Measurements from ENCODE around the gene PCBD1. TPM values are rescaled to one million over a fixed set of nuclear protein-coding genes. Genes with fewer than 3 reads are reported as not detected.

PCBD1 gene
- total RNA-seq, 1 donor from 2014 or later = 54.6 TPM

DNA sequence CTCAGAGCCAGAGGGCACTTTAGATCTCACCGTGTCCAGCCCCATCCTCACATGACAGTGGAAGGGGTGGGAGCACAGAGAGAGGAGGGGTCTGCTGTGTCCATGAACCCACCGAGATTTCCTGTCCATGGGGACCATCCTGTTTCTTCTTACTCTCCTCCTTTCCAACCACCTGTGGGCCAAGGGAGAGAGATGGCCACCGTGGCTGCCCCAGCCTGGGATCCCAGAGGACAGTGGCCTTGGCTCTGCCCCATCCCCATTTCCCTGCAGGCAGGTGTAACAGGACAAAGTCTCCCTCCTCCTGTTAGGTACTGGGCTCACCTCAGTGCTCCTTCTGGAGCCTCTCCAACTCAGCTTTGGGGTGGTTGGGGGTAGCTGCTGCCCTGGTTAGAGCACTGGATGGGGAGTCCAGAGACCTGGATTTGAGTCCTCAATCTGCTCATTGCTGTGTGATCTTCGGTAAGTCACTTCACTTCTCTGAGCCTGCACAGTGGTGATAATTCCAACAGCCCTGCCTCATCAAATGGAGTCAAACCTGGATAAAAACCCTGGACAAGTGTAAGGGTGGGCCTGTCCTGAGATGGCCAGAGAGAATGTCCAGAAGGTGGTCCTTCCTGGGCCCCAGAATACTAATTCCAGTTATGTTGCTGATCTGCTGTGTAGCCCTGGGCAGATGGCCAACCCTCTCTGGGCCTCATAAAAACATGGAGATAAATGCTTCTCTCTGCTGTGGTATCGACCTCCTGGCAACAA is 17.8 kb upstream of the PCBD1 start:
- Histone ChIP-seq H3K9me3 (ENCODE audit: insufficient read depth, low read depth, low read length) (no peaks in the 10 kb centered on the region), H3K4me3 (ENCODE audit: insufficient read depth, low read depth, low read length) (no peak overlapping the region), H3K4me2 (ENCODE audit: low read length) (no peak overlapping the region), H2AFZ (ENCODE audit: low read depth, low read length) (no peak overlapping the region), H3K4me1 (ENCODE audit: insufficient read depth, low read length) (no peaks in the 10 kb centered on the region), H3K9ac (ENCODE audit: low read length) (no peak overlapping the region), H3K27ac (ENCODE audit: low read depth, low read length) (no peak overlapping the region), H4K20me1 (ENCODE audit: insufficient read depth, low read length) (no peaks in the 10 kb centered on the region), H3K36me3 (ENCODE audit: insufficient read depth, low read length) (no peaks in the 10 kb centered on the region), H3K27me3 (ENCODE audit: insufficient read depth, low read length) (peaks cover 4% of the 10 kb centered on the region), H3K79me2 (ENCODE audit: insufficient read depth, low read length) (no peaks in the 10 kb centered on the region)
- FAIRE-seq (no peak), DNase-seq (ENCODE audit: low read depth) (no peak)
- TF ChIP-seq EZH2 (IDR thresholded peaks at IDR 0.05; ENCODE audit: insufficient read depth, low read length) = no peak
- TF ChIP-seq, protein P1, sequence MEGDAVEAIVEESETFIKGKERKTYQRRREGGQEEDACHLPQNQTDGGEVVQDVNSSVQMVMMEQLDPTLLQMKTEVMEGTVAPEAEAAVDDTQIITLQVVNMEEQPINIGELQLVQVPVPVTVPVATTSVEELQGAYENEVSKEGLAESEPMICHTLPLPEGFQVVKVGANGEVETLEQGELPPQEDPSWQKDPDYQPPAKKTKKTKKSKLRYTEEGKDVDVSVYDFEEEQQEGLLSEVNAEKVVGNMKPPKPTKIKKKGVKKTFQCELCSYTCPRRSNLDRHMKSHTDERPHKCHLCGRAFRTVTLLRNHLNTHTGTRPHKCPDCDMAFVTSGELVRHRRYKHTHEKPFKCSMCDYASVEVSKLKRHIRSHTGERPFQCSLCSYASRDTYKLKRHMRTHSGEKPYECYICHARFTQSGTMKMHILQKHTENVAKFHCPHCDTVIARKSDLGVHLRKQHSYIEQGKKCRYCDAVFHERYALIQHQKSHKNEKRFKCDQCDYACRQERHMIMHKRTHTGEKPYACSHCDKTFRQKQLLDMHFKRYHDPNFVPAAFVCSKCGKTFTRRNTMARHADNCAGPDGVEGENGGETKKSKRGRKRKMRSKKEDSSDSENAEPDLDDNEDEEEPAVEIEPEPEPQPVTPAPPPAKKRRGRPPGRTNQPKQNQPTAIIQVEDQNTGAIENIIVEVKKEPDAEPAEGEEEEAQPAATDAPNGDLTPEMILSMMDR (IDR thresholded peaks at IDR 0.05; ENCODE audit: insufficient read depth, low read depth, low read length) = no peak
- no peak overlapping the region for H3K27ac Mint-ChIP-seq (ENCODE audit: unreplicated experiment)
- H3K27me3 Mint-ChIP-seq (ENCODE audit: low read depth, unreplicated experiment) = peaks cover 60% of the 10 kb centered on the region
- H3K4me1 Mint-ChIP-seq (ENCODE audit: low read depth, unreplicated experiment) = peaks cover 5% of the 10 kb centered on the region
- H3K9me3 Mint-ChIP-seq (ENCODE audit: unreplicated experiment) = no peaks in the 10 kb centered on the region
- peaks cover 2% of the 10 kb centered on the region for H3K36me3 Mint-ChIP-seq (ENCODE audit: low read depth, unreplicated experiment)
- H3K4me3 Mint-ChIP-seq (ENCODE audit: unreplicated experiment) = no peak overlapping the region

DNA sequence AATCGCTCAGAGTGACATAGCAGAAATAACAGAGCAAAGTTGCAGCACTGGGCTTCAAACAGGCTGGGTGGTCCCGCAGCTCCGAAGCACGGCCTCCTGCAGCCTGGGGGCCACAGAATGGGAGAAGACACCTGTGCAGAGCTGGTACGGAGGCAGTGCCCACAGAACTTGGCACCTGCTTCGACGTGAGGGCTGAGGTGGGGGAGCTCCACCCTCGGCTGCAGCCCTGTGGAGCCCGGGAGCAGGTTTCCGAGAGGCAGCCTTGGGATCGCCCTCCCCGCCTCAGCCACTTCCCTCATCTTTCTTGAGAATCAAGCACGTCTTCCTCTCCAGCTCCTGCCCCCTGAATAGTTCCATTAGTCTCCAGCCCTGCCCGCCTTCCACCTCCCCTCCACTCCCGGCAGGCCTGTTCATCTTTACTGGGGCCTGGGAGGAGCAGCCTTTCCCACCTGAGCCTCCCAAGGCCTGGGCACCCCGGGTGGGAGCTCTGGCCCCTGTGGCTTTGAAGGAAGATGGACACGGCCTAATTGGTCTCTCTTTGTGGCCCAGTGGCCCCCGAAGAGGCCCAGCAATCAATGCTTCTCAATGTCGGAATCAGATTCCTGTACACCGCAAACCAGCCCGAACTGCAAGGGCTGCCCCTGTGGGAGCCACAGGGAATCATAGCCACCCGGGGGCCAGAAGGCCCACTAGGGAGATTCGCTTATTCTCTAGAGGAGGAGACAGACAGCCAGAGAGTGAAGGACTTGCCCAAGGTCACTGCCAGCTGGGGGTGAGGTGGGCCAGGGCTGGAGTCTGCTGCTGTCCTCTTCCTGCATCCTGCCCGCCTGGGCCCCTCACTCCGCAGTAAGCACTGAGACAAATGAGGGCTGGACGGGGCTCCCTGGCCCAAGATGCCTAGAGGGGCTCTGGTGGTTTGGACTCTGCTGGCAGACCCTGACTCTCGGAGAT is 17.0 kb upstream of the PCBD1 start:
- Mint-ChIP-seq H3K4me3 (ENCODE audit: unreplicated experiment) (no peak overlapping the region), H3K27me3 (ENCODE audit: low read depth, unreplicated experiment) (peaks cover 63% of the 10 kb centered on the region), H3K4me1 (ENCODE audit: low read depth, unreplicated experiment) (peaks cover 5% of the 10 kb centered on the region), H3K9me3 (ENCODE audit: unreplicated experiment) (no peaks in the 10 kb centered on the region), H3K27ac (ENCODE audit: unreplicated experiment) (no peak overlapping the region), H3K36me3 (ENCODE audit: low read depth, unreplicated experiment) (peaks cover 2% of the 10 kb centered on the region)
- H3K79me2 ChIP-seq (ENCODE audit: insufficient read depth, low read length) = no peaks in the 10 kb centered on the region
- no peak overlapping the region for H3K4me3 ChIP-seq (ENCODE audit: insufficient read depth, low read depth, low read length)
- no peak overlapping the region for H3K4me2 ChIP-seq (ENCODE audit: low read length)
- no peaks in the 10 kb centered on the region for H4K20me1 ChIP-seq (ENCODE audit: insufficient read depth, low read length)
- no peak overlapping the region for H3K27ac ChIP-seq (ENCODE audit: low read depth, low read length)
- FAIRE-seq (no peak), DNase-seq (ENCODE audit: low read depth) (no peak)
- peaks cover 4% of the 10 kb centered on the region for H3K27me3 ChIP-seq (ENCODE audit: insufficient read depth, low read length)
- no peak for TF ChIP-seq EZH2 (IDR thresholded peaks at IDR 0.05; ENCODE audit: insufficient read depth, low read length)
- TF ChIP-seq, protein P1 (IDR thresholded peaks at IDR 0.05; ENCODE audit: insufficient read depth, low read depth, low read length) = no peak
- H3K36me3 ChIP-seq (ENCODE audit: insufficient read depth, low read length) = no peaks in the 10 kb centered on the region
- H3K9me3 ChIP-seq (ENCODE audit: insufficient read depth, low read depth, low read length) = no peaks in the 10 kb centered on the region
- H3K9ac ChIP-seq (ENCODE audit: low read length) = no peak overlapping the region
- H3K4me1 ChIP-seq (ENCODE audit: insufficient read depth, low read length) = no peaks in the 10 kb centered on the region
- no peak overlapping the region for H2AFZ ChIP-seq (ENCODE audit: low read depth, low read length)
